Activated T-helper 1 cell treated with Interleukin-2 at 50 U/mL for 16 hours (primary cell): ENCODE results near the gene FAM234B.
A peak's percentile ranks its signal among the peaks of the same experiment; 100 is the strongest.

Experiments used
- DNase-seq: peaks from one replicate; pipeline ENCODE4 v3.0.0-alpha.2; 2020; ENCODE audit warnings: low read depth

Gene FAM234B

GRCh38 chr12:13044002-13044905, at the start of gene FAM234B:
TSS of gene FAM234B (plus strand) at chr12:13044381. CDS start at chr12:13044404, 23 bp downstream.
- peak; percentile 49 for DNase-seq

- no peak for DNase-seq
Measured at GRCh38 chr12:12995088-12995487, 49.1 kb upstream of the FAM234B start.

- DNase-seq = no peak
Measured at GRCh38 chr12:12996209-12996608, 48.0 kb upstream of the FAM234B start.

GRCh38 chr12:12997156-12997555, 47.0 kb upstream of the FAM234B start:
- no peak for DNase-seq

- DNase-seq = no peak
Measured at GRCh38 chr12:12997734-12998133, 46.4 kb upstream of the FAM234B start.

GRCh38 chr12:12998248-12998647, 45.9 kb upstream of the FAM234B start:
- DNase-seq = no peak

- DNase-seq = no peak
Measured at GRCh38 chr12:12999271-12999958, 44.8 kb upstream of the FAM234B start.

- DNase-seq = peak; percentile 92
Measured at GRCh38 chr12:12999959-13000615, 44.1 kb upstream of the FAM234B start, which contains the start of gene HEBP1. TSS of gene HEBP1 (minus strand) at chr12:13000265. CDS start at chr12:13000114, 151 bp downstream.

GRCh38 chr12:13000616-13000924, 43.6 kb upstream of the FAM234B start:
- DNase-seq = no peak

- DNase-seq = peak; percentile 20
Measured at GRCh38 chr12:13000925-13001774, 43.0 kb upstream of the FAM234B start.

- no peak for DNase-seq
Measured at GRCh38 chr12:13001775-13002040, 42.5 kb upstream of the FAM234B start.

GRCh38 chr12:13002301-13003097, 41.7 kb upstream of the FAM234B start:
- no peak for DNase-seq

- no peak for DNase-seq
Measured at GRCh38 chr12:13004361-13004760, 39.8 kb upstream of the FAM234B start.

- DNase-seq = no peak
Measured at GRCh38 chr12:13004986-13005385, 39.2 kb upstream of the FAM234B start.

GRCh38 chr12:13005649-13006048, 38.5 kb upstream of the FAM234B start:
- DNase-seq = no peak

- no peak for DNase-seq
Measured at GRCh38 chr12:13007496-13008233, 36.5 kb upstream of the FAM234B start.

- DNase-seq = no peak
Measured at GRCh38 chr12:13008741-13009380, 35.3 kb upstream of the FAM234B start.

- DNase-seq = no peak
Measured at GRCh38 chr12:13011098-13011497, 33.1 kb upstream of the FAM234B start.

GRCh38 chr12:13022851-13023271, 21.3 kb upstream of the FAM234B start:
- DNase-seq = no peak
